ENCODE results near the gene NNT. TPM values are rescaled to one million over a fixed set of nuclear protein-coding genes. Genes with fewer than 3 reads are reported as not detected.

The NNT gene
- polyA plus RNA-seq, 1 donor (not counting 4 experiments of a cell fraction or from before 2014, with no cell fraction given), result 23.3 TPM

GRCh38 chr5:43647789-43648188, 44.8 kb downstream of the NNT start:
- Histone ChIP-seq H3K27me3 (ENCODE audit: control insufficient read depth, extremely low read depth, insufficient read depth, low read length) (no peaks in the 10 kb centered on the region), H2AFZ (ENCODE audit: control insufficient read depth, low read length) (no peak overlapping the region), H3K4me2 (ENCODE audit: control insufficient read depth, extremely low read depth, insufficient read depth, low read depth, low read length) (no peak overlapping the region), H3K9ac (ENCODE audit: control insufficient read depth, extremely low read depth, insufficient read depth, low read length) (no peak overlapping the region), H4K20me1 (ENCODE audit: control insufficient read depth, extremely low read depth, insufficient read depth, low read length) (no peaks in the 10 kb centered on the region), H3K36me3 (ENCODE audit: control insufficient read depth in 2 of 2, extremely low read depth in 1 of 2, insufficient read depth in 2 of 2, low read length in 2 of 2) (peaks cover 7 to 9% of the 10 kb centered on the region in 2 experiments), H3K27ac (ENCODE audit: control insufficient read depth, insufficient read depth, low read length) (no peak overlapping the region), H3K4me3 (ENCODE audit: control insufficient read depth in 2 of 3, extremely low read depth in 1 of 3, insufficient read depth in 2 of 3, low read depth in 1 of 3, low read length in 3 of 3) (no peak overlapping the region), H3K4me1 (ENCODE audit: control insufficient read depth, extremely low read depth, insufficient read depth, low read length) (no peaks in the 10 kb centered on the region), H3K79me2 (ENCODE audit: control insufficient read depth, insufficient read depth, low read length) (no peaks in the 10 kb centered on the region), H3K9me1 (ENCODE audit: control insufficient read depth, extremely low read depth, insufficient read depth, low read length) (no peaks in the 10 kb centered on the region), H3K9me3 (ENCODE audit: control insufficient read depth, low read depth, low read length) (no peaks in the 10 kb centered on the region)
- dilution Hi-C loops (cut with MboI; ENCODE audit: extremely low pct_ligation_motif_present, low sequenced_read_pairs), result no loop called here
- no peak for TF ChIP-seq EZH2 (IDR thresholded peaks at IDR 0.05; ENCODE audit: low read length)
- TF ChIP-seq CTCF (optimal IDR thresholded peaks at IDR 0.05 in 1 of 3, IDR thresholded peaks at IDR 0.05 in 1 of 3, conservative IDR thresholded peaks at IDR 0.05 in 1 of 3; ENCODE audit: extremely low read depth in 1 of 3, insufficient read depth in 2 of 3, low read length in 3 of 3), result no peak
- DNase-seq (ENCODE audit: low read depth, low spot score) (no peak), FAIRE-seq (no peak)

- Histone ChIP-seq H2AFZ (ENCODE audit: control insufficient read depth, low read length) (no peak overlapping the region), H3K4me2 (ENCODE audit: control insufficient read depth, extremely low read depth, insufficient read depth, low read depth, low read length) (no peak overlapping the region), H3K4me1 (ENCODE audit: control insufficient read depth, extremely low read depth, insufficient read depth, low read length) (no peaks in the 10 kb centered on the region), H3K36me3 (ENCODE audit: control insufficient read depth in 2 of 2, extremely low read depth in 1 of 2, insufficient read depth in 2 of 2, low read length in 2 of 2) (peaks cover 9% of the 10 kb centered on the region in 2 experiments), H3K9me1 (ENCODE audit: control insufficient read depth, extremely low read depth, insufficient read depth, low read length) (no peaks in the 10 kb centered on the region), H3K4me3 (ENCODE audit: control insufficient read depth in 2 of 3, extremely low read depth in 1 of 3, insufficient read depth in 2 of 3, low read depth in 1 of 3, low read length in 3 of 3) (no peak overlapping the region), H3K9me3 (ENCODE audit: control insufficient read depth, low read depth, low read length) (no peaks in the 10 kb centered on the region), H3K27ac (ENCODE audit: control insufficient read depth, insufficient read depth, low read length) (no peak overlapping the region), H3K9ac (ENCODE audit: control insufficient read depth, extremely low read depth, insufficient read depth, low read length) (no peak overlapping the region), H4K20me1 (ENCODE audit: control insufficient read depth, extremely low read depth, insufficient read depth, low read length) (no peaks in the 10 kb centered on the region), H3K27me3 (ENCODE audit: control insufficient read depth, extremely low read depth, insufficient read depth, low read length) (no peaks in the 10 kb centered on the region), H3K79me2 (ENCODE audit: control insufficient read depth, insufficient read depth, low read length) (no peaks in the 10 kb centered on the region)
- no peak for DNase-seq (ENCODE audit: low read depth, low spot score)
- FAIRE-seq, result no peak
- dilution Hi-C loops (cut with MboI; ENCODE audit: extremely low pct_ligation_motif_present, low sequenced_read_pairs), result no loop called here
- no peak for TF ChIP-seq CTCF (optimal IDR thresholded peaks at IDR 0.05 in 1 of 3, IDR thresholded peaks at IDR 0.05 in 1 of 3, conservative IDR thresholded peaks at IDR 0.05 in 1 of 3; ENCODE audit: extremely low read depth in 1 of 3, insufficient read depth in 2 of 3, low read length in 3 of 3)
- no peak for TF ChIP-seq EZH2 (IDR thresholded peaks at IDR 0.05; ENCODE audit: low read length)
Measured at GRCh38 chr5:43648499-43649124, 45.6 kb downstream of the NNT start.

Data from keratinocyte (primary cell).